Suprapubic skin (tissue), 4 donors: ENCODE data around the gene WNK2.

Experiments
- CTCF ChIP-seq, 2 donors: fragments of 200-600 bp in 1 of 2; fragments of 450-650 bp in 1 of 2; sonication (generic) in 1 of 2; IDR thresholded peaks; one replicate each; pipeline ENCODE4 v1.5.1; 2016 to 2019; ENCODE audit warnings: antibody characterized with exemption in 2 of 2, mild to moderate bottlenecking in 1 of 2, moderate library complexity in 1 of 2
- EP300 ChIP-seq: sonication (generic); formaldehyde crosslinking; IDR thresholded peaks from one replicate; pipeline ENCODE4 v1.6.1; 2017; ENCODE audit warnings: antibody characterized with exemption
- POLR2A ChIP-seq, 2 donors: fragments of 450-650 bp; IDR thresholded peaks; one replicate each; pipeline ENCODE4 v1.6.1; 2017; ENCODE audit warnings: antibody characterized with exemption in 2 of 2, mild to moderate bottlenecking in 2 of 2, moderate library complexity in 2 of 2
- POLR2AphosphoS5 ChIP-seq, 3 donors: sonication (generic); formaldehyde crosslinking; IDR thresholded peaks; one replicate each; pipeline ENCODE4 v1.6.1; 2017; ENCODE audit warnings: antibody characterized with exemption in 3 of 3

GRCh38 chr9:93290495-93291434 lies 106.8 kb downstream of the WNK2 start:
- TF ChIP-seq CTCF (IDR thresholded peaks at IDR 0.05) (no peak), POLR2AphosphoS5 (IDR thresholded peaks at IDR 0.05) (no peak), POLR2A (IDR thresholded peaks at IDR 0.05) (no peak), EP300 (no peak)
